Right hindlimb (tissue), 1 donor: ENCODE data around the gene FGR.
"Not testable (repeated sequence)": the region's sequence is repeated elsewhere in the genome, so short reads cannot be mapped to it uniquely, and the experiment has no call there.

Experiments
- DNase-seq: peaks from one replicate; pipeline ENCODE4 v3.0.0-alpha.2; 2018

Gene FGR

GRCh38 chr1:27634985-27635367, at the start of gene FGR:
Gene FGR, minus strand, starts transcription at chr1:27635185. Its CDS starts 11,269 bp downstream, at chr1:27623916.
- DNase-seq: no peak

GRCh38 chr1:27684176-27684575, 49.2 kb upstream of the FGR start:
- DNase-seq: no peak

- no peak for DNase-seq
Measured at GRCh38 chr1:27682351-27682944, 47.5 kb upstream of the FGR start.

DNA sequence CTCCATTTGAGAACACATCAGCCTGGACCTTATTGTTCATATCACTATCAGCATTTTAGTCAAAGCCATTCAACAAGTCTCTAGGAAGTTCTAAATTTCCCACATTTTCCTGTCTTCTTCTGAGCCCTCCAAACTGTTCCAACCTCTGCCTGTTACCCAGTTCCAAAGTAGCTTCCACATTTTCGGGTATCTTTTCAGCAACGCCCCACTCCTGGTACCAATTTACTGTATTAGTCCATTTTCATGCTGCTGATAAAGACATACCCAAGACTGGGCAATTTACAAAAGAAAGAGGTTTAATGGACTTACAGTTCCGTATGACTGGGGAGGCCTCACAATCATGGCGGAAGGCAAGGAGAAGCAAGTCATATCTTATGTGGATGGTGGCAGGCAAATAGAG, 46.6 kb upstream of the FGR start:
- DNase-seq: not testable (repeated sequence)

DNA sequence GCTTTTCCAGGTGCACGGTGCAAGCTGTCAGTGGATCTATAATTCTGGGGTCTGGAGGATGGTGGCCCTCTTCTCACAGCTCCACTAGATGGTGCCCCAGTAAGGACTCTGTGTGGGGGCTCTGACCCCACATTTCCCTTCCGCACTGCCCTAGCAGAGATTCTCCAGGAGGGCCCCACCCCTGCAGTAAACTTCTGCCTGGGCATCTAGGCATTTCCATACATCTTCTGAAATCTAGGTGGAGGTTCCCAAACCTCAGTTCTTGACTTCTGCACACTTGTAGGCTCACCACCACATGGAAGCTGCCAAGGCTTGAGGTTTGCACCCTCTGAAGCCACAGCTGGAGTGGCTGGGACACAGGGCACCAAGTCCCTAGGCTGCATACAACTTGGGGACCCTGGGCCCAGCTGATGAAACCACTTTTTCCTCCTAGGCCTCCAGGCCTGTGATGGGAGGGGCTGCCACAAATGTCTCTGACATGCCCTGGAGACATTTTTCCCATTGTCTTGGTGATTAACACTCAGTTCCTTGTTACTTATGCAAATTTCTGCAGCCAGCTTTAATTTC, 45.3 kb upstream of the FGR start:
- not testable (repeated sequence) for DNase-seq

DNA sequence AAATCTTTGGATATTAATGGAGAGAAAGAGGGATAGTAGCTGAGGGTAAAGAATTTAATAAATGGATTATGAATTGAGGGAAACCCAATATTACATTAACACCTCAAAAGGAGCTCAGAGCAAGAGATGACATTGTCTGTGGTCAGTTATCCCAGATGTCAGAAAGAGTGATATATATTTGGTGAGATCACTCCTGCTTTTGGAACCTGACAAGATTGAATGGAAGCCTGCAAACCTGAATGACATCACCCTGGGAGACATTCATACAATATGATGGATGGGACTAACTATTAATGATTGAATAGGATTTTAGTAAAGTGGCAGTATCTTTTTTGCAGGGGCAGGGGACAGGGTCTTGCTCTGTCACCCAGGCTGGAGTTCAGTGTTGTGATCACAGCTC, 43.8 kb upstream of the FGR start:
- no peak for DNase-seq

DNA sequence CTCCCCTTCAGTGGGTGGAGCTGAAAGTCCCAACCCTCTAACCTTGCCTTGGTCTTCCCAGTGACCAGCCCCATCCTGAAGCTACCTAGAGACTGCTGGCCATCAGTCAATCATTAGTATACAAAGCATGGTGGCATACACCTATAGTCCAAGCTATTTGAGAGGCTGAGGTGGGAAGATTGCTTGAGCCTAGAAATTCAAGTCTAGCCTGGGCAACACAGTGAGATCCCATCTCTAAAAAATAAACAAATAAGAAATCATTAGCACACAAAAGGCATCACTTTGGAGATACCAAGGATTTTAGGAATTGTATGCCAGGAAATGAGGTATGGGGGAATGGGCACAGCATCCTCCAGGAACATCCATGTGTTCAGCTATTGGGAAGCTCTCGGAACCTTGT, 41.4 kb upstream of the FGR start:
- no peak for DNase-seq

DNA sequence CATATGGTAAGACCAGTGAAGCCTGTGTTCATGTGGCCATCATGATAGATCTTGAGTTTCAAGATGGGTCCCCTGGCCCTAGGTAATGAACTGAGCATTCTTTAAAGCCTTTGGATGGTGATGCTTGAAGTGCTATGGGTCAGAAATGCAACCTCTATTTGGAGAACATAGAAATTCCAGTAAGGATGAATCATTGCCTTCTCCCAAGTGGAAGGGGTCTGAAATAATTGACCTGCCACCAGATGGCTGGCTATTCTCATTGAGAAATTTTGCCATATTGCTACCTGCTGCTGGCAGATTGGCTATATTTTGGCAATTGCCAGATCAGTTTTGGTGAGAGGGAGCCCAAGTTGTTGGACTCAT, 37.7 kb upstream of the FGR start:
- DNase-seq: no peak

- DNase-seq: peak; percentile 95
Measured at GRCh38 chr1:27671964-27672749, 37.2 kb upstream of the FGR start, which contains the start of gene IFI6. Gene IFI6, minus strand, starts transcription at chr1:27672192. Its CDS starts 2,878 bp downstream, at chr1:27669314.

DNA sequence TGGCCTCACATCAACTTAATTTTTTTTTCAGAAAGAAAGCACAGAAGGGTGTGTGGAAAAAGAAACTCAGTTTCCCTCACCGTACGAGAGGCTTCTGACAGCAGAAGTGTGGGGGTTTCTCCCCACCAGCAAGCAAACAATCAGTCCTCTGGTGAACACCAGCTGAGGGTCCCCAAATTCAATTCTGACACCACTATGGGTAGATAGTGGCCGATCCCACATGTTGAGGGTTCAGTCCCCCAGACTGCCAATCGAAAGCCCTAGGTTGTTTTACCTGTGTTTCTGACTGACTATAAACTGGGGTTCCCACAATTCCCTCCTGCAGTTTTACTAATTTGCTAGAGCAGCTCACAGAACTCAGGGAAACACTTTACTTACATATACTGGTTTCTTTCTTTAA, 34.9 kb upstream of the FGR start:
- no peak for DNase-seq

GRCh38 chr1:27668808-27669723, 34.1 kb upstream of the FGR start:
- peak; percentile 84 for DNase-seq

GRCh38 chr1:27668121-27668807, 33.3 kb upstream of the FGR start:
- no peak for DNase-seq

DNA sequence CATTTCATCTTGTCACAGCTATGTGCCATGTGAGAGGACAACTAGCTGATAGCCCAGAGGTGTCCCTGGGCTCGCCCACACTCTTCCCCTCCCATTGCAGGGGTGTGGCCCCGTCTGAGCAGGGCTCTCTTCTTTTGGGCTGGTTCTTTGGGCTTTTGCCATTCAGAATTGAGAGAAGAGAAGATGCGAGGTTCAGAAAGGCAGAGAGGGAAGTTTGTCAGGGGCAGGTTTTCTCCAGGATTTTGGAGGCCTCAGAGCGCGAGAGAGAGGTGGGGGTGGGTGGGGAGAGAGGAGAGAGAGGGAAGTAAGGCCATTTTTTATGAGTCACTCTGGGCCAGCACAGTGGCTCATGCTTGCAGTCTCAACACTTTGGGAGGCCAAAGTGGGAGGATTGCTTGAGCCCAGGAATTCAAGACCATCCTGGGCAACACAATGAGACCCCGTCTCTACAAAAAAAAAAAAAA, 31.8 kb upstream of the FGR start:
- no peak for DNase-seq

GRCh38 chr1:27666294-27666693, 31.3 kb upstream of the FGR start:
- DNase-seq: no peak

- DNase-seq: no peak
Measured at GRCh38 chr1:27665016-27665651, 30.1 kb upstream of the FGR start.

- no peak for DNase-seq
Measured at GRCh38 chr1:27664291-27664690, 29.3 kb upstream of the FGR start.

GRCh38 chr1:27662707-27663393, 27.9 kb upstream of the FGR start:
- peak; percentile 90 for DNase-seq

DNA sequence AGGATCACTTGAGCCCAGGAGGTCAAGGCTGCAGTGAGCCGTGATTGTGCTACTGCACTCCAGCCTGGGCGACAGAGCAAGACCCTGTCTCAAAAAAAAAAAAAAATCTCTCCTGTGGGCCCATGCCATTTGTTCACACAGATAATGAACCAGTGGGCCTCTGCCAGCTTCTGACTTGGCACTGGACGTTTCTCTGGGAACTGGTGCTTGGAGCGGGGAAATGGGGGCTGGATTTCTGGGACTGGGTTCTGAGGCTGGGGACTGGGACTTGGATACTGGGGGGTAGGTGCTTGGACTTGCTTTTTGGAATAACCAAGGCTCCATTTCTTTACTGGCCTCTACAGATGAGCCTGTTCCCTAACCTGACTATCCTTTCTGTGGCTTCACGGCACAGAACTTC, 27.3 kb upstream of the FGR start:
- no peak for DNase-seq

GRCh38 chr1:27661412-27662075, 26.6 kb upstream of the FGR start:
- DNase-seq: no peak

DNA sequence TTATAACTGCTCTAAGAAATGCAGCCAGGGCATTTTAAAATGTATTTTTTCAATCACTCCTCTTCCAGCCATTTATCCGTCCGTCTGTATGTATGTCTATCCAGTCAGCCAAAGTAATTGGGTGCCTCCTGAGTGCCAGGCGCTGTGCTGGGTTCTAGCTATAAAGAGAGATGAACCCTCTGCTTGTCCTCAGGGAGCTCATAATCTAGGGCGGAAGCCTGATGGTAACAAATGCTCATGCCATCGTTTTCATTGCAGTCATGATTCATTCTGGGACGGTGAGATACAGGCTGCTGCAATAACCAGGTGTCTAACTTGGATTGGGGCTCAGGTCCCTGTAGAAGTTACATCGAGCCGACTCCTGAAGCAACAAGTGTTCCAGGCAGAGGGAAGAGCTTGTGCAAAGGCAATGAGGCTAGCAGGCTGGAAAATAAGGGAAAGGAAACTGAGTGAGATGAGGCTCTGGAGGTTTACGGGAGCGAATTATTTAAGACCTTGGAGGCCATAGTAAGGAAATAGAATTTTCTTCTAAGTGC, 25.4 kb upstream of the FGR start:
- DNase-seq: no peak
